ENCODE data around the gene CNTFR.

CNTFR gene

GRCh38 chr9:34513567-34514214 lies 75.8 kb downstream of the CNTFR start:
- Histone ChIP-seq H3K4me1 (ENCODE audit: control insufficient read depth, low read depth, low read length) (peaks cover 20% of the 10 kb centered on the region), H3K27ac (ENCODE audit: low read depth, low read length) (peak overlapping the region; percentile 10), H3K36me3 (ENCODE audit: control insufficient read depth, insufficient read depth, low read length) (no peaks in the 10 kb centered on the region)

GRCh38 chr9:34512131-34513078 lies 77.1 kb downstream of the CNTFR start:
- H3K79me1 ChIP-seq (ENCODE audit: low read length): no peaks in the 10 kb centered on the region
- no peak overlapping the region for H3K4me3 ChIP-seq (ENCODE audit: low read length)
- no peak overlapping the region for H2BK5ac ChIP-seq (ENCODE audit: low read length)
- H4K5ac ChIP-seq (ENCODE audit: low read length): no peak overlapping the region
- no peak overlapping the region for H2BK15ac ChIP-seq (replicated peaks; ENCODE audit: low read depth)
- WGBS (ENCODE audit: extremely low coverage, insufficient coverage, low lambda C conversion rate): no CpG with 5 or more reads among the region's 9 CpGs
- H3K79me2 ChIP-seq (ENCODE audit: control insufficient read depth, insufficient read depth, low read length): no peaks in the 10 kb centered on the region
- no peak for DNase-seq
- H2BK120ac ChIP-seq (ENCODE audit: low read depth, low read length): no peak overlapping the region
- no peak overlapping the region for H3K4ac ChIP-seq (ENCODE audit: low read depth, low read length)
- H2AK5ac ChIP-seq (ENCODE audit: low read length): no peak overlapping the region
- H4K8ac ChIP-seq (ENCODE audit: low read depth, low read length): no peak overlapping the region
- no peak overlapping the region for H3K4me2 ChIP-seq (ENCODE audit: low read length)
- H3K23ac ChIP-seq (ENCODE audit: low read length): no peak overlapping the region
- H3K56ac ChIP-seq (ENCODE audit: low read length): peak overlapping the region; percentile 60
- H3K4me1 ChIP-seq (ENCODE audit: control insufficient read depth, low read depth, low read length): peaks cover 20% of the 10 kb centered on the region
- H3K9ac ChIP-seq (ENCODE audit: low read length): peak overlapping the region; percentile 30
- H3K27ac ChIP-seq (ENCODE audit: low read depth, low read length): no peak overlapping the region
- H3K36me3 ChIP-seq (ENCODE audit: control insufficient read depth, insufficient read depth, low read length): no peaks in the 10 kb centered on the region
- no peak overlapping the region for H3K18ac ChIP-seq (ENCODE audit: low read length)
- H3K27me3 ChIP-seq (ENCODE audit: insufficient read depth, low read length, poor library complexity): no peaks in the 10 kb centered on the region

More at GRCh38 chr9:34513567-34514214, 75.8 kb downstream of the CNTFR start:
- no CpG with 5 or more reads among the region's 2 CpGs for WGBS (ENCODE audit: extremely low coverage, insufficient coverage, low lambda C conversion rate)
- H4K5ac ChIP-seq (ENCODE audit: low read length): no peak overlapping the region
- H3K9ac ChIP-seq (ENCODE audit: low read length): peak overlapping the region; percentile 13
- H4K8ac ChIP-seq (ENCODE audit: low read depth, low read length): no peak overlapping the region
- no peaks in the 10 kb centered on the region for H3K79me2 ChIP-seq (ENCODE audit: control insufficient read depth, insufficient read depth, low read length)
- no peak overlapping the region for H2AK5ac ChIP-seq (ENCODE audit: low read length)
- peak overlapping the region; percentile 43 for H3K56ac ChIP-seq (ENCODE audit: low read length)
- no peaks in the 10 kb centered on the region for H3K79me1 ChIP-seq (ENCODE audit: low read length)
- H2BK5ac ChIP-seq (ENCODE audit: low read length): no peak overlapping the region
- no peak overlapping the region for H3K4me2 ChIP-seq (ENCODE audit: low read length)
- H2BK15ac ChIP-seq (replicated peaks; ENCODE audit: low read depth): no peak overlapping the region
- no peak overlapping the region for H3K4me3 ChIP-seq (ENCODE audit: low read length)
- H3K23ac ChIP-seq (ENCODE audit: low read length): no peak overlapping the region
- peak; percentile 86 for DNase-seq
- no peak overlapping the region for H2BK120ac ChIP-seq (ENCODE audit: low read depth, low read length)
- no peaks in the 10 kb centered on the region for H3K27me3 ChIP-seq (ENCODE audit: insufficient read depth, low read length, poor library complexity)
- H3K4ac ChIP-seq (ENCODE audit: low read depth, low read length): no peak overlapping the region
- no peak overlapping the region for H3K18ac ChIP-seq (ENCODE audit: low read length)

GRCh38 chr9:34510497-34511468 lies 78.7 kb downstream of the CNTFR start:
- no peak overlapping the region for H3K18ac ChIP-seq (ENCODE audit: low read length)
- DNase-seq: peak; percentile 43
- H3K9ac ChIP-seq (ENCODE audit: low read length): no peak overlapping the region
- H3K79me2 ChIP-seq (ENCODE audit: control insufficient read depth, insufficient read depth, low read length): no peaks in the 10 kb centered on the region
- H3K4me3 ChIP-seq (ENCODE audit: low read length): no peak overlapping the region
- H3K4me1 ChIP-seq (ENCODE audit: control insufficient read depth, low read depth, low read length): peaks cover 20% of the 10 kb centered on the region
- no peak overlapping the region for H3K27ac ChIP-seq (ENCODE audit: low read depth, low read length)
- H4K8ac ChIP-seq (ENCODE audit: low read depth, low read length): no peak overlapping the region
- H3K23ac ChIP-seq (ENCODE audit: low read length): no peak overlapping the region
- no peak overlapping the region for H3K4ac ChIP-seq (ENCODE audit: low read depth, low read length)
- H3K4me2 ChIP-seq (ENCODE audit: low read length): no peak overlapping the region
- H4K5ac ChIP-seq (ENCODE audit: low read length): no peak overlapping the region
- H3K36me3 ChIP-seq (ENCODE audit: control insufficient read depth, insufficient read depth, low read length): no peaks in the 10 kb centered on the region
- no peak overlapping the region for H2AK5ac ChIP-seq (ENCODE audit: low read length)
- H3K56ac ChIP-seq (ENCODE audit: low read length): peak overlapping the region; percentile 22
- H3K79me1 ChIP-seq (ENCODE audit: low read length): no peaks in the 10 kb centered on the region
- H2BK15ac ChIP-seq (replicated peaks; ENCODE audit: low read depth): no peak overlapping the region
- H2BK5ac ChIP-seq (ENCODE audit: low read length): no peak overlapping the region
- no CpG with 5 or more reads among the region's 13 CpGs for WGBS (ENCODE audit: extremely low coverage, insufficient coverage, low lambda C conversion rate)
- no peak overlapping the region for H2BK120ac ChIP-seq (ENCODE audit: low read depth, low read length)
- no peaks in the 10 kb centered on the region for H3K27me3 ChIP-seq (ENCODE audit: insufficient read depth, low read length, poor library complexity)

- Histone ChIP-seq H4K5ac (ENCODE audit: low read length) (no peak overlapping the region), H3K36me3 (ENCODE audit: control insufficient read depth, insufficient read depth, low read length) (no peaks in the 10 kb centered on the region), H2BK120ac (ENCODE audit: low read depth, low read length) (no peak overlapping the region), H3K4me1 (ENCODE audit: control insufficient read depth, low read depth, low read length) (peaks cover 19% of the 10 kb centered on the region), H3K9ac (ENCODE audit: low read length) (no peak overlapping the region), H4K8ac (ENCODE audit: low read depth, low read length) (no peak overlapping the region), H3K4me3 (ENCODE audit: low read length) (no peak overlapping the region), H3K18ac (ENCODE audit: low read length) (no peak overlapping the region), H3K27ac (ENCODE audit: low read depth, low read length) (no peak overlapping the region), H3K79me1 (ENCODE audit: low read length) (no peaks in the 10 kb centered on the region), H2BK15ac (replicated peaks; ENCODE audit: low read depth) (no peak overlapping the region), H2AK5ac (ENCODE audit: low read length) (no peak overlapping the region), H3K4me2 (ENCODE audit: low read length) (no peak overlapping the region), H3K23ac (ENCODE audit: low read length) (no peak overlapping the region), H3K27me3 (ENCODE audit: insufficient read depth, low read length, poor library complexity) (no peaks in the 10 kb centered on the region), H3K4ac (ENCODE audit: low read depth, low read length) (no peak overlapping the region), H2BK5ac (ENCODE audit: low read length) (no peak overlapping the region), H3K79me2 (ENCODE audit: control insufficient read depth, insufficient read depth, low read length) (no peaks in the 10 kb centered on the region), H3K56ac (ENCODE audit: low read length) (no peak overlapping the region)
- no CpG with 5 or more reads among the region's 3 CpGs for WGBS (ENCODE audit: extremely low coverage, insufficient coverage, low lambda C conversion rate)
- DNase-seq: no peak
Measured at GRCh38 chr9:34508951-34509350, 80.6 kb downstream of the CNTFR start.

GRCh38 chr9:34508463-34508862 lies 81.1 kb downstream of the CNTFR start:
- no peak overlapping the region for H3K18ac ChIP-seq (ENCODE audit: low read length)
- H3K27me3 ChIP-seq (ENCODE audit: insufficient read depth, low read length, poor library complexity): no peaks in the 10 kb centered on the region
- no peak overlapping the region for H2BK15ac ChIP-seq (replicated peaks; ENCODE audit: low read depth)
- H3K27ac ChIP-seq (ENCODE audit: low read depth, low read length): no peak overlapping the region
- H3K4me1 ChIP-seq (ENCODE audit: control insufficient read depth, low read depth, low read length): peaks cover 16% of the 10 kb centered on the region
- H3K9ac ChIP-seq (ENCODE audit: low read length): no peak overlapping the region
- no peak overlapping the region for H4K5ac ChIP-seq (ENCODE audit: low read length)
- no peak for DNase-seq
- no peak overlapping the region for H2AK5ac ChIP-seq (ENCODE audit: low read length)
- no peak overlapping the region for H3K4me3 ChIP-seq (ENCODE audit: low read length)
- no CpG with 5 or more reads among the region's 3 CpGs for whole genome bisulfite sequencing (ENCODE audit: extremely low coverage, insufficient coverage, low lambda C conversion rate)
- H3K79me1 ChIP-seq (ENCODE audit: low read length): no peaks in the 10 kb centered on the region
- no peak overlapping the region for H2BK120ac ChIP-seq (ENCODE audit: low read depth, low read length)
- no peaks in the 10 kb centered on the region for H3K36me3 ChIP-seq (ENCODE audit: control insufficient read depth, insufficient read depth, low read length)
- no peak overlapping the region for H2BK5ac ChIP-seq (ENCODE audit: low read length)
- H3K79me2 ChIP-seq (ENCODE audit: control insufficient read depth, insufficient read depth, low read length): no peaks in the 10 kb centered on the region
- H3K23ac ChIP-seq (ENCODE audit: low read length): no peak overlapping the region
- no peak overlapping the region for H3K56ac ChIP-seq (ENCODE audit: low read length)
- no peak overlapping the region for H3K4me2 ChIP-seq (ENCODE audit: low read length)
- H3K4ac ChIP-seq (ENCODE audit: low read depth, low read length): no peak overlapping the region
- no peak overlapping the region for H4K8ac ChIP-seq (ENCODE audit: low read depth, low read length)
